Astrocyte (in vitro differentiated cells and primary cell): ENCODE data around the gene ARID4B. TPM values are rescaled to one million over a fixed set of nuclear protein-coding genes. Genes with fewer than 3 reads are reported as not detected.

Experiments
- DNase-seq: peaks from one replicate; pipeline ENCODE4 v3.0.0-alpha.2; 2010; ENCODE audit warnings: low read depth
- FAIRE-seq: peaks from 2 replicates; lab custom pipeline; 2011; peaks lifted over from hg19 to GRCh38; lab: Jason Lieb, UNC
- H2AFZ ChIP-seq: 2 replicates; pipeline ENCODE4 v1.6.0; 2012; ENCODE audit warnings: low read depth, low read length, inconsistent platforms
- H3K27ac ChIP-seq: 2 replicates; pipeline ENCODE4 v1.5.1; 2011; ENCODE audit warnings: low read depth, low read length, inconsistent platforms
- H3K27me3 ChIP-seq: 2 replicates; pipeline ENCODE4 v1.6.0; 2011; ENCODE audit warnings: low read length, inconsistent platforms; ENCODE audit not compliant: insufficient read depth
- H3K36me3 ChIP-seq: 2 replicates; pipeline ENCODE4 v1.5.1; 2011; ENCODE audit warnings: low read length, inconsistent platforms; ENCODE audit not compliant: insufficient read depth
- H3K4me1 ChIP-seq: 2 replicates; pipeline ENCODE4 v1.5.1; 2011; ENCODE audit warnings: low read length, inconsistent platforms; ENCODE audit not compliant: insufficient read depth
- H3K4me2 ChIP-seq: 2 replicates; pipeline ENCODE4 v1.6.0; 2012; ENCODE audit warnings: low read length, inconsistent platforms
- H3K4me3 ChIP-seq: 2 replicates; pipeline ENCODE4 v1.5.1; 2011; ENCODE audit warnings: low read depth, mild to moderate bottlenecking, low read length, inconsistent platforms; ENCODE audit not compliant: insufficient read depth
- H3K79me2 ChIP-seq: 2 replicates; pipeline ENCODE4 v1.6.0; 2012; ENCODE audit warnings: mild to moderate bottlenecking, low read length, inconsistent platforms; ENCODE audit not compliant: insufficient read depth
- H3K9ac ChIP-seq: 2 replicates; pipeline ENCODE4 v1.6.0; 2012; ENCODE audit warnings: mild to moderate bottlenecking, low read length, inconsistent platforms
- H3K9me3 ChIP-seq: 2 replicates; pipeline ENCODE4 v1.5.1; 2012; ENCODE audit warnings: low read depth, mild to moderate bottlenecking, low read length, inconsistent platforms; ENCODE audit not compliant: insufficient read depth
- H4K20me1 ChIP-seq: 2 replicates; pipeline ENCODE4 v1.6.0; 2012; ENCODE audit warnings: low read length, inconsistent platforms; ENCODE audit not compliant: insufficient read depth
- H3K27ac Mint-ChIP-seq: one replicate; pipeline ENCODE4 v1.8.0; 2021; ENCODE audit warnings: mild to moderate bottlenecking, mixed read lengths; ENCODE audit not compliant: unreplicated experiment
- H3K27me3 Mint-ChIP-seq: one replicate; pipeline ENCODE4 v1.8.0; 2021; ENCODE audit warnings: low read depth, mixed read lengths; ENCODE audit not compliant: unreplicated experiment
- H3K36me3 Mint-ChIP-seq: one replicate; pipeline ENCODE4 v1.8.0; 2021; ENCODE audit warnings: low read depth, mixed read lengths; ENCODE audit not compliant: unreplicated experiment
- H3K4me1 Mint-ChIP-seq: one replicate; pipeline ENCODE4 v1.8.0; 2021; ENCODE audit warnings: low read depth, mixed read lengths; ENCODE audit not compliant: unreplicated experiment
- H3K4me3 Mint-ChIP-seq: one replicate; pipeline ENCODE4 v1.8.0; 2021; ENCODE audit warnings: mild to moderate bottlenecking, moderate library complexity, mixed read lengths; ENCODE audit not compliant: unreplicated experiment
- H3K9me3 Mint-ChIP-seq: one replicate; pipeline ENCODE4 v1.8.0; 2021; ENCODE audit warnings: mild to moderate bottlenecking, mixed read lengths; ENCODE audit not compliant: unreplicated experiment
- EZH2 ChIP-seq: IDR thresholded peaks from 2 replicates; pipeline ENCODE4 v1.6.1; 2012; ENCODE audit warnings: mild to moderate bottlenecking, low read length, inconsistent platforms; ENCODE audit not compliant: insufficient read depth
- total RNA-seq: library from RNA; stranded (reverse); gene quantifications from 2 replicates; pipeline ENCODE4 v1.2.1, GENCODE V29; 2021
- TF ChIP-seq, protein P1 (sequence below): IDR thresholded peaks from 2 replicates; pipeline ENCODE4 v1.5.1; 2011; ENCODE audit warnings: low read depth, mild to moderate bottlenecking, inconsistent platforms, low read length, moderate library complexity; ENCODE audit not compliant: insufficient read depth

Gene ARID4B
- total RNA-seq, 1 donor from 2014 or later, result 38.6 TPM

DNA sequence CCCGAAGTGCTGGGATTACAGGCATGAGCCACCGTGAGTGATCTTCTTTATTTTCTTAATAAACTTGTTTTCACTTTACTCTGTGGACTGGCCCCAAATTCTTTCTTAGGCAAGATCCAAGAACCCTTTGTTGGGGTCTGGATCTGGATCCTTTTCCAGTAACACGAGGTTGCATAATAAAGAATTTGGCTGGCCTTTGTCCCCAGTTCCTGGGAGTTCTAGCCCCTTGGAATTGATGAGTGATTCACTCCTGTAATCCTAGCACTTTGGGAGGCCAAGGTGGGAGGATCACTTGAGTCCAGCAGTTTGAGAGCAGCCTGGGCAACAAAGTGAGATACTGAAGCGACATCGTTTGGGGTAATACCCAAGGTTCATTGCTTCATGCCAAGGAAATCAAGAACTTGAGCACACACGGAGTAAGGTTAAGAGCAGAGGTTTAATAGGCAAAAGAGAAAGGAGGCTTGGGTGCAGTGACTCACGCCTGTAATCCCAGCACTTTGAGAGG, 197.2 kb downstream of the ARID4B start:
- H3K79me2 ChIP-seq, result peaks cover 32% of the 10 kb centered on the region
- no peak overlapping the region for H3K4me3 ChIP-seq
- FAIRE-seq, result no peak
- Mint-ChIP-seq H3K4me1 (peaks cover 16% of the 10 kb centered on the region), H3K27ac (no peak overlapping the region), H3K36me3 (peaks cover 15% of the 10 kb centered on the region), H3K4me3 (no peak overlapping the region), H3K27me3 (no peaks in the 10 kb centered on the region), H3K9me3 (peaks cover 2% of the 10 kb centered on the region)
- TF ChIP-seq, protein P1, sequence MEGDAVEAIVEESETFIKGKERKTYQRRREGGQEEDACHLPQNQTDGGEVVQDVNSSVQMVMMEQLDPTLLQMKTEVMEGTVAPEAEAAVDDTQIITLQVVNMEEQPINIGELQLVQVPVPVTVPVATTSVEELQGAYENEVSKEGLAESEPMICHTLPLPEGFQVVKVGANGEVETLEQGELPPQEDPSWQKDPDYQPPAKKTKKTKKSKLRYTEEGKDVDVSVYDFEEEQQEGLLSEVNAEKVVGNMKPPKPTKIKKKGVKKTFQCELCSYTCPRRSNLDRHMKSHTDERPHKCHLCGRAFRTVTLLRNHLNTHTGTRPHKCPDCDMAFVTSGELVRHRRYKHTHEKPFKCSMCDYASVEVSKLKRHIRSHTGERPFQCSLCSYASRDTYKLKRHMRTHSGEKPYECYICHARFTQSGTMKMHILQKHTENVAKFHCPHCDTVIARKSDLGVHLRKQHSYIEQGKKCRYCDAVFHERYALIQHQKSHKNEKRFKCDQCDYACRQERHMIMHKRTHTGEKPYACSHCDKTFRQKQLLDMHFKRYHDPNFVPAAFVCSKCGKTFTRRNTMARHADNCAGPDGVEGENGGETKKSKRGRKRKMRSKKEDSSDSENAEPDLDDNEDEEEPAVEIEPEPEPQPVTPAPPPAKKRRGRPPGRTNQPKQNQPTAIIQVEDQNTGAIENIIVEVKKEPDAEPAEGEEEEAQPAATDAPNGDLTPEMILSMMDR, result no peak
- TF ChIP-seq EZH2, result no peak
- H3K36me3 ChIP-seq, result peaks cover 23% of the 10 kb centered on the region
- H3K4me2 ChIP-seq, result no peak overlapping the region
- no peaks in the 10 kb centered on the region for H3K27me3 ChIP-seq
- no peak overlapping the region for H2AFZ ChIP-seq
- DNase-seq, result no peak
- no peak overlapping the region for H3K27ac ChIP-seq
- no peak overlapping the region for H3K9ac ChIP-seq
- no peaks in the 10 kb centered on the region for H3K9me3 ChIP-seq
- H3K4me1 ChIP-seq, result peaks cover 6% of the 10 kb centered on the region
- H4K20me1 ChIP-seq, result peaks cover 22% of the 10 kb centered on the region

- Histone ChIP-seq H3K27ac (no peak overlapping the region), H4K20me1 (peaks cover 30% of the 10 kb centered on the region), H3K4me2 (no peak overlapping the region), H3K27me3 (no peaks in the 10 kb centered on the region), H3K36me3 (peaks cover 17% of the 10 kb centered on the region), H3K9ac (no peak overlapping the region), H3K9me3 (no peaks in the 10 kb centered on the region), H2AFZ (no peak overlapping the region), H3K79me2 (peaks cover 41% of the 10 kb centered on the region), H3K4me3 (no peak overlapping the region), H3K4me1 (peaks cover 6% of the 10 kb centered on the region)
- Mint-ChIP-seq H3K27ac (peak overlapping the region; percentile 34), H3K4me3 (peak overlapping the region; percentile 50), H3K36me3 (peaks cover 11% of the 10 kb centered on the region), H3K9me3 (peaks cover 2% of the 10 kb centered on the region), H3K27me3 (no peaks in the 10 kb centered on the region), H3K4me1 (peaks cover 11% of the 10 kb centered on the region)
- TF ChIP-seq, protein P1, result no peak
- TF ChIP-seq EZH2, result no peak
- FAIRE-seq (no peak), DNase-seq (no peak)
These were observed 198.0 kb downstream of the ARID4B start for GRCh38 chr1:235129774-235130570.
